ENCODE measurements around the gene AMPD3. TPM values are rescaled to one million over a fixed set of nuclear protein-coding genes. Genes with fewer than 3 reads are reported as not detected.

AMPD3 gene
- total and polyA plus RNA-seq, 2 of the 13 experiments (the other 11 are each of a cell fraction or from before 2014, with no cell fraction given), result 0.33 to 2.3 TPM

- no peak for TF ChIP-seq ZNF672 (CRISPR knock-in tag; IDR thresholded peaks at IDR 0.05)
- no peak for TF ChIP-seq ZBTB37 (CRISPR knock-in tag; IDR thresholded peaks at IDR 0.05)
- TF ChIP-seq HMGXB3 (CRISPR knock-in tag; IDR thresholded peaks at IDR 0.05; ENCODE audit: borderline replicate concordance), result no peak
- no peak for TF ChIP-seq ZBTB42 (CRISPR knock-in tag; IDR thresholded peaks at IDR 0.05)
- no peak for TF ChIP-seq U2AF2 (IDR thresholded peaks at IDR 0.05; ENCODE audit: low read depth, low read length)
- no peak for TF ChIP-seq ZNF17 (CRISPR knock-in tag; IDR thresholded peaks at IDR 0.05)
- TF ChIP-seq SMAD9 (CRISPR knock-in tag; IDR thresholded peaks at IDR 0.05), result no peak
- TF ChIP-seq KLF13 (CRISPR knock-in tag; IDR thresholded peaks at IDR 0.05), result no peak
- no peak for TF ChIP-seq HOMEZ (CRISPR knock-in tag; IDR thresholded peaks at IDR 0.05; ENCODE audit: low read depth)
- no peak for TF ChIP-seq ZNF75D (CRISPR knock-in tag; IDR thresholded peaks at IDR 0.05; ENCODE audit: borderline replicate concordance)
- TF ChIP-seq ZFP36L2 (CRISPR knock-in tag; IDR thresholded peaks at IDR 0.05), result no peak
- no peak for TF ChIP-seq TCF7L2 (IDR thresholded peaks at IDR 0.05; ENCODE audit: low read depth, low read length)
- TF ChIP-seq PBX3 (CRISPR knock-in tag; IDR thresholded peaks at IDR 0.05; ENCODE audit: borderline replicate concordance), result no peak
- no peak for TF ChIP-seq ATF7 (IDR thresholded peaks at IDR 0.05)
- TF ChIP-seq ATF7 (CRISPR knock-in tag; IDR thresholded peaks at IDR 0.05), result no peak
- TF ChIP-seq PREB (CRISPR knock-in tag; IDR thresholded peaks at IDR 0.05), result no peak
- no peak for TF ChIP-seq ZBTB21 (CRISPR knock-in tag; IDR thresholded peaks at IDR 0.05)
- no peak for TF ChIP-seq ZNF18 (CRISPR knock-in tag; IDR thresholded peaks at IDR 0.05; ENCODE audit: insufficient replicate concordance)
- TF ChIP-seq GATAD1 (CRISPR knock-in tag; IDR thresholded peaks at IDR 0.05), result peak; percentile 94
Measured at GRCh38 chr11:10540915-10541560, 86.0 kb downstream of the AMPD3 start, which contains the start of gene RNF141 (continued).

Data from HepG2 (cell line).